ENCODE data around the gene SHANK3.

The SHANK3 gene

GRCh38 chr22:50711446-50712340, 39.1 kb downstream of the SHANK3 start:
- Histone ChIP-seq H3K9me3 (ENCODE audit: control insufficient read depth, low read length) (no peaks in the 10 kb centered on the region), H3K4me3 (ENCODE audit: low read length) (no peak overlapping the region), H3K36me3 (ENCODE audit: control insufficient read depth, insufficient read depth, low read length, severe bottlenecking) (no peaks in the 10 kb centered on the region), H3K4me1 (ENCODE audit: control insufficient read depth, insufficient read depth, low read length) (no peaks in the 10 kb centered on the region), H3K9ac (ENCODE audit: low read length) (no peak overlapping the region), H3K27me3 (replicated peaks; ENCODE audit: control insufficient read depth, insufficient read depth, low read length) (peaks cover 3% of the 10 kb centered on the region)
- no peak for DNase-seq (ENCODE audit: low read depth)

- Histone ChIP-seq H3K4me1 (ENCODE audit: control insufficient read depth, insufficient read depth, low read length) (no peaks in the 10 kb centered on the region), H3K36me3 (ENCODE audit: control insufficient read depth, insufficient read depth, low read length, severe bottlenecking) (no peaks in the 10 kb centered on the region), H3K9ac (ENCODE audit: low read length) (no peak overlapping the region), H3K4me3 (ENCODE audit: low read length) (no peak overlapping the region), H3K27me3 (replicated peaks; ENCODE audit: control insufficient read depth, insufficient read depth, low read length) (peaks cover 3% of the 10 kb centered on the region), H3K9me3 (ENCODE audit: control insufficient read depth, low read length) (no peaks in the 10 kb centered on the region)
- no peak for DNase-seq (ENCODE audit: low read depth)
These were observed 39.9 kb downstream of the SHANK3 start for GRCh38 chr22:50712341-50713007.

GRCh38 chr22:50713008-50713385, 40.4 kb downstream of the SHANK3 start:
- H3K9me3 ChIP-seq (ENCODE audit: control insufficient read depth, low read length), result no peaks in the 10 kb centered on the region
- H3K36me3 ChIP-seq (ENCODE audit: control insufficient read depth, insufficient read depth, low read length, severe bottlenecking), result no peaks in the 10 kb centered on the region
- peaks cover 3% of the 10 kb centered on the region for H3K27me3 ChIP-seq (replicated peaks; ENCODE audit: control insufficient read depth, insufficient read depth, low read length)
- H3K4me1 ChIP-seq (ENCODE audit: control insufficient read depth, insufficient read depth, low read length), result no peaks in the 10 kb centered on the region
- no peak for DNase-seq (ENCODE audit: low read depth)
- H3K4me3 ChIP-seq (ENCODE audit: low read length), result no peak overlapping the region
- no peak overlapping the region for H3K9ac ChIP-seq (ENCODE audit: low read length)

GRCh38 chr22:50713571-50714056, 41.0 kb downstream of the SHANK3 start:
- Histone ChIP-seq H3K9ac (ENCODE audit: low read length) (no peak overlapping the region), H3K4me3 (ENCODE audit: low read length) (no peak overlapping the region), H3K9me3 (ENCODE audit: control insufficient read depth, low read length) (no peaks in the 10 kb centered on the region), H3K27me3 (replicated peaks; ENCODE audit: control insufficient read depth, insufficient read depth, low read length) (peaks cover 3% of the 10 kb centered on the region), H3K36me3 (ENCODE audit: control insufficient read depth, insufficient read depth, low read length, severe bottlenecking) (no peaks in the 10 kb centered on the region), H3K4me1 (ENCODE audit: control insufficient read depth, insufficient read depth, low read length) (no peaks in the 10 kb centered on the region)
- no peak for DNase-seq (ENCODE audit: low read depth)

GRCh38 chr22:50714150-50714549, 41.5 kb downstream of the SHANK3 start:
- H3K4me1 ChIP-seq (ENCODE audit: control insufficient read depth, insufficient read depth, low read length), result no peaks in the 10 kb centered on the region
- peaks cover 5% of the 10 kb centered on the region for H3K27me3 ChIP-seq (replicated peaks; ENCODE audit: control insufficient read depth, insufficient read depth, low read length)
- DNase-seq (ENCODE audit: low read depth), result no peak
- H3K9ac ChIP-seq (ENCODE audit: low read length), result no peak overlapping the region
- no peaks in the 10 kb centered on the region for H3K9me3 ChIP-seq (ENCODE audit: control insufficient read depth, low read length)
- no peaks in the 10 kb centered on the region for H3K36me3 ChIP-seq (ENCODE audit: control insufficient read depth, insufficient read depth, low read length, severe bottlenecking)
- no peak overlapping the region for H3K4me3 ChIP-seq (ENCODE audit: low read length)

- Histone ChIP-seq H3K36me3 (ENCODE audit: control insufficient read depth, insufficient read depth, low read length, severe bottlenecking) (no peaks in the 10 kb centered on the region), H3K9ac (ENCODE audit: low read length) (no peak overlapping the region), H3K27me3 (replicated peaks; ENCODE audit: control insufficient read depth, insufficient read depth, low read length) (peaks cover 7% of the 10 kb centered on the region), H3K4me3 (ENCODE audit: low read length) (no peak overlapping the region), H3K4me1 (ENCODE audit: control insufficient read depth, insufficient read depth, low read length) (no peaks in the 10 kb centered on the region), H3K9me3 (ENCODE audit: control insufficient read depth, low read length) (no peaks in the 10 kb centered on the region)
- no peak for DNase-seq (ENCODE audit: low read depth)
These were observed 42.1 kb downstream of the SHANK3 start for GRCh38 chr22:50714631-50715179.

- Histone ChIP-seq H3K36me3 (ENCODE audit: control insufficient read depth, insufficient read depth, low read length, severe bottlenecking) (no peaks in the 10 kb centered on the region), H3K4me3 (ENCODE audit: low read length) (no peak overlapping the region)
These were observed 42.6 kb downstream of the SHANK3 start for GRCh38 chr22:50715250-50715649.

GRCh38 chr22:50715776-50716175, 43.2 kb downstream of the SHANK3 start:
- no peak for DNase-seq (ENCODE audit: low read depth)
- Histone ChIP-seq H3K27me3 (replicated peaks; ENCODE audit: control insufficient read depth, insufficient read depth, low read length) (peaks cover 7% of the 10 kb centered on the region), H3K9me3 (ENCODE audit: control insufficient read depth, low read length) (no peaks in the 10 kb centered on the region), H3K36me3 (ENCODE audit: control insufficient read depth, insufficient read depth, low read length, severe bottlenecking) (no peaks in the 10 kb centered on the region), H3K4me1 (ENCODE audit: control insufficient read depth, insufficient read depth, low read length) (no peaks in the 10 kb centered on the region), H3K4me3 (ENCODE audit: low read length) (no peak overlapping the region), H3K9ac (ENCODE audit: low read length) (no peak overlapping the region)

More at GRCh38 chr22:50715250-50715649, 42.6 kb downstream of the SHANK3 start:
- DNase-seq (ENCODE audit: low read depth), result no peak
- no peaks in the 10 kb centered on the region for H3K4me1 ChIP-seq (ENCODE audit: control insufficient read depth, insufficient read depth, low read length)
- no peaks in the 10 kb centered on the region for H3K9me3 ChIP-seq (ENCODE audit: control insufficient read depth, low read length)
- peaks cover 7% of the 10 kb centered on the region for H3K27me3 ChIP-seq (replicated peaks; ENCODE audit: control insufficient read depth, insufficient read depth, low read length)
- H3K9ac ChIP-seq (ENCODE audit: low read length), result no peak overlapping the region

GRCh38 chr22:50716290-50717024, 43.8 kb downstream of the SHANK3 start:
- no peaks in the 10 kb centered on the region for H3K4me1 ChIP-seq (ENCODE audit: control insufficient read depth, insufficient read depth, low read length)
- H3K9me3 ChIP-seq (ENCODE audit: control insufficient read depth, low read length), result no peaks in the 10 kb centered on the region

GRCh38 chr22:50717709-50718351, 45.2 kb downstream of the SHANK3 start:
- peaks cover 7% of the 10 kb centered on the region for H3K27me3 ChIP-seq (replicated peaks; ENCODE audit: control insufficient read depth, insufficient read depth, low read length)
- H3K36me3 ChIP-seq (ENCODE audit: control insufficient read depth, insufficient read depth, low read length, severe bottlenecking), result no peaks in the 10 kb centered on the region
- H3K9me3 ChIP-seq (ENCODE audit: control insufficient read depth, low read length), result no peaks in the 10 kb centered on the region
- DNase-seq (ENCODE audit: low read depth), result no peak
- H3K4me3 ChIP-seq (ENCODE audit: low read length), result no peak overlapping the region
- H3K9ac ChIP-seq (ENCODE audit: low read length), result no peak overlapping the region
- H3K4me1 ChIP-seq (ENCODE audit: control insufficient read depth, insufficient read depth, low read length), result no peaks in the 10 kb centered on the region

More at GRCh38 chr22:50716290-50717024, 43.8 kb downstream of the SHANK3 start:
- Histone ChIP-seq H3K36me3 (ENCODE audit: control insufficient read depth, insufficient read depth, low read length, severe bottlenecking) (no peaks in the 10 kb centered on the region), H3K9ac (ENCODE audit: low read length) (no peak overlapping the region), H3K27me3 (replicated peaks; ENCODE audit: control insufficient read depth, insufficient read depth, low read length) (peaks cover 7% of the 10 kb centered on the region), H3K4me3 (ENCODE audit: low read length) (no peak overlapping the region)
- no peak for DNase-seq (ENCODE audit: low read depth)
